GM21390 (cell line): ENCODE measurements around the gene KLF3.

Experiments used
- ATAC-seq: cut with Tn5 transposase; IDR thresholded peaks from one replicate; pipeline ENCODE4 v1.9.1; 2021; ENCODE audit not compliant: unreplicated experiment

The KLF3 gene

GRCh38 chr4:38673130-38673978 is 9.4 kb downstream of the KLF3 start:
- ATAC-seq, result no peak

GRCh38 chr4:38674258-38675144 is 10.5 kb downstream of the KLF3 start:
- ATAC-seq, result no peak

- ATAC-seq, result peak; percentile 57
Observed at GRCh38 chr4:38675146-38676121, 11.4 kb downstream of the KLF3 start.

- ATAC-seq, result no peak
Observed at GRCh38 chr4:38676986-38677385, 13.0 kb downstream of the KLF3 start.

GRCh38 chr4:38677441-38677840 is 13.4 kb downstream of the KLF3 start:
- no peak for ATAC-seq

- no peak for ATAC-seq
Observed at GRCh38 chr4:38678078-38678477, 14.1 kb downstream of the KLF3 start.

GRCh38 chr4:38679921-38680320 is 15.9 kb downstream of the KLF3 start:
- no peak for ATAC-seq

GRCh38 chr4:38681281-38681991 is 17.4 kb downstream of the KLF3 start:
- no peak for ATAC-seq

- no peak for ATAC-seq
Observed at GRCh38 chr4:38682336-38682735, 18.3 kb downstream of the KLF3 start.

GRCh38 chr4:38683276-38683675 is 19.3 kb downstream of the KLF3 start:
- ATAC-seq, result no peak

GRCh38 chr4:38684271-38684670 is 20.3 kb downstream of the KLF3 start:
- ATAC-seq, result peak; percentile 58

GRCh38 chr4:38684951-38685844 is 21.2 kb downstream of the KLF3 start:
- ATAC-seq, result no peak

- no peak for ATAC-seq
Observed at GRCh38 chr4:38686682-38687081, 22.7 kb downstream of the KLF3 start.

- no peak for ATAC-seq
Observed at GRCh38 chr4:38687571-38688011, 23.6 kb downstream of the KLF3 start.

- ATAC-seq, result no peak
Observed at GRCh38 chr4:38688676-38689355, 24.8 kb downstream of the KLF3 start.

GRCh38 chr4:38691251-38692008 is 27.4 kb downstream of the KLF3 start:
- ATAC-seq, result no peak

- no peak for ATAC-seq
Observed at GRCh38 chr4:38692421-38692820, 28.4 kb downstream of the KLF3 start.

GRCh38 chr4:38693569-38693968 is 29.6 kb downstream of the KLF3 start:
- ATAC-seq, result no peak
